IMR-90 (cell line): ENCODE results near the gene DEFB124. TPM values are rescaled to one million over a fixed set of nuclear protein-coding genes. Genes with fewer than 3 reads are reported as not detected.
"Not testable (repeated sequence)": the region's sequence is repeated elsewhere in the genome, so short reads cannot be mapped to it uniquely, and the experiment has no call there.

Experiments
- ATAC-seq: fragments of 200-7000 bp; cut with Tn5 transposase; 2 replicates; pipeline ENCODE4 v1.9.1; 2020; ENCODE audit warnings: low read depth, mild to moderate bottlenecking, moderate library complexity
- BruUV-seq: library from RNA; stranded (reverse); fragments of 400-500 nt; replicated peaks from 2 replicates; lab custom pipeline; 2021; lab: Mats Ljungman, UMichigan
- CTCF ChIA-PET: fragments of 300-600 bp; formaldehyde crosslinking; extraction: SDS; loops from one replicate; lab custom pipeline; 2021; ENCODE audit warnings: antibody characterized with exemption; lab: Yijun Ruan, JAX
- POLR2A ChIA-PET: fragments of 300-600 bp; sonication (Branson Sonifier 250); formaldehyde crosslinking; loops from one replicate; lab custom pipeline; 2022; ENCODE audit warnings: antibody characterized with exemption; ENCODE audit not compliant: unreplicated experiment; lab: Charles Lee
- DNase-seq: peaks from one replicate; pipeline ENCODE4 v3.0.0; 2013
- H2AFZ ChIP-seq: replicated peaks from 2 replicates; pipeline ENCODE3; 2013; ENCODE audit warnings: low read length, mild to moderate bottlenecking; ENCODE audit not compliant: poor library complexity
- H2AK5ac ChIP-seq: 2 replicates; pipeline ENCODE4 v1.6.1; 2013; ENCODE audit warnings: low read depth, low read length, inconsistent platforms
- H2AK9ac ChIP-seq: replicated peaks from 2 replicates; pipeline ENCODE3; 2013; ENCODE audit warnings: mild to moderate bottlenecking, low read depth, low read length, moderate library complexity; ENCODE audit not compliant: poor library complexity
- H2BK120ac ChIP-seq: 2 replicates; pipeline ENCODE4 v1.6.1; 2013; ENCODE audit warnings: low read depth, low read length, inconsistent platforms
- H2BK15ac ChIP-seq: 3 replicates; pipeline ENCODE4 v1.6.1; 2013; ENCODE audit warnings: low read depth, low read length, inconsistent platforms
- H2BK20ac ChIP-seq: 2 replicates; pipeline ENCODE4 v1.6.1; 2013; ENCODE audit warnings: low read depth, mild to moderate bottlenecking, inconsistent platforms, low read length, moderate library complexity
- H2BK5ac ChIP-seq: 2 replicates; pipeline ENCODE4 v1.6.1; 2013; ENCODE audit warnings: mild to moderate bottlenecking, low read depth, low read length, inconsistent platforms; ENCODE audit not compliant: poor library complexity, severe bottlenecking
- H3K14ac ChIP-seq: replicated peaks from 2 replicates; pipeline ENCODE4 v1.6.1; 2013; ENCODE audit warnings: low read depth, low read length, inconsistent platforms
- H3K18ac ChIP-seq: 2 replicates; pipeline ENCODE4 v1.6.1; 2013; ENCODE audit warnings: low read depth, low read length, control low read depth
- H3K23ac ChIP-seq: 2 replicates; pipeline ENCODE4 v1.6.1; 2013; ENCODE audit warnings: low read depth, low read length, inconsistent platforms
- H3K27ac ChIP-seq: 2 replicates; pipeline ENCODE4 v1.5.1; 2013; ENCODE audit warnings: mild to moderate bottlenecking, control low read depth, low read length; ENCODE audit not compliant: insufficient read depth
- H3K27me3 ChIP-seq: 2 replicates; pipeline ENCODE4 v1.6.1; 2013; ENCODE audit warnings: low read length; ENCODE audit not compliant: control insufficient read depth, insufficient read depth
- H3K36me3 ChIP-seq: 2 replicates; pipeline ENCODE4 v1.6.1; 2013; ENCODE audit warnings: low read length, mixed read lengths; ENCODE audit not compliant: control insufficient read depth, insufficient read depth
- H3K4ac ChIP-seq: 2 replicates; pipeline ENCODE4 v1.6.1; 2013; ENCODE audit warnings: low read depth, low read length, inconsistent platforms
- H3K4me1 ChIP-seq: 2 replicates; pipeline ENCODE4 v1.6.1; 2013; ENCODE audit warnings: low read length, mixed read lengths; ENCODE audit not compliant: control insufficient read depth, insufficient read depth
- H3K4me2 ChIP-seq: 2 replicates; pipeline ENCODE4 v1.6.1; 2013; ENCODE audit warnings: low read depth, mild to moderate bottlenecking, control low read depth, low read length, moderate library complexity
- H3K4me3 ChIP-seq: 2 replicates; pipeline ENCODE4 v1.5.1; 2013; ENCODE audit warnings: low read depth, mild to moderate bottlenecking, control low read depth, low read length, moderate library complexity; ENCODE audit not compliant: insufficient read depth
- H3K56ac ChIP-seq: 2 replicates; pipeline ENCODE4 v1.6.1; 2013; ENCODE audit warnings: low read length, inconsistent platforms; ENCODE audit not compliant: insufficient read depth; ENCODE audit errors: extremely low read depth
- H3K79me1 ChIP-seq, 2 experiments: 2 replicates each; pipeline ENCODE4 v1.6.1; 2013; ENCODE audit warnings: low read length in 2 of 2, inconsistent platforms in 1 of 2, low read depth in 1 of 2
- H3K9ac ChIP-seq: 2 replicates; pipeline ENCODE4 v1.6.1; 2013; ENCODE audit warnings: low read depth, low read length, control low read depth
- H3K9me1 ChIP-seq: 2 replicates; pipeline ENCODE4 v1.6.1; 2013; ENCODE audit warnings: low read length, inconsistent platforms; ENCODE audit not compliant: insufficient read depth
- H3K9me3 ChIP-seq: 2 replicates; pipeline ENCODE4 v1.6.1; 2013; ENCODE audit warnings: low read length; ENCODE audit not compliant: control insufficient read depth, insufficient read depth
- H4K20me1 ChIP-seq: 2 replicates; pipeline ENCODE4 v1.6.1; 2013; ENCODE audit warnings: low read length, inconsistent platforms; ENCODE audit not compliant: insufficient read depth
- H4K5ac ChIP-seq: 2 replicates; pipeline ENCODE4 v1.6.1; 2013; ENCODE audit warnings: mild to moderate bottlenecking, low read depth, low read length, control low read depth
- H4K8ac ChIP-seq, 2 experiments: 2 replicates each; pipeline ENCODE4 v1.6.1; 2013; ENCODE audit warnings: low read depth in 2 of 2, low read length in 2 of 2, control low read depth in 1 of 2, inconsistent platforms in 1 of 2
- H4K91ac ChIP-seq: 2 replicates; pipeline ENCODE4 v1.6.1; 2013; ENCODE audit warnings: low read depth, low read length, inconsistent platforms; ENCODE audit not compliant: insufficient read depth
- WGBS, 2 experiments: methylation state at CpG; one replicate each; pipeline versions ENCODE4 v1.1.5 to v1.1.7; 2013; ENCODE audit warnings: missing lambda C conversion rate in 2 of 2; ENCODE audit not compliant: insufficient read length in 1 of 2; ENCODE audit errors: extremely low coverage in 2 of 2; 5-methylcytosine and 5-hydroxymethylcytosine counted together
- dilution Hi-C: fragments of 300-500 bp; cut with HindIII; formaldehyde crosslinking; loops from one replicate; pipeline ENCODE4 v1.14.3; 2018; ENCODE audit warnings: low sequenced_read_pairs; ENCODE audit not compliant: unreplicated experiment
- in situ Hi-C: fragments of 300-500 bp; cut with MboI; formaldehyde crosslinking; loops from 3 replicates; pipeline ENCODE4 v1.14.3; 2019; ENCODE audit warnings: low sequenced_read_pairs, inconsistent platforms, mixed read lengths
- intact Hi-C: fragments of 100-400 bp; cut with micrococcal nuclease; formaldehyde crosslinking; loops from 2 replicates; pipeline ENCODE4 v1.10.0; 2022
- polyA plus RNA-seq, 3 experiments: library from polyadenylated mRNA; depleted of rRNA; stranded (reverse); fragments of >200 nt; gene quantifications; 2 replicates each; pipeline ENCODE4 v1.2.3, GENCODE V29; 2012; ENCODE audit warnings: low replicate concordance in 1 of 3
- total RNA-seq: library from RNA; depleted of rRNA; stranded (reverse); fragments of >200 nt; gene quantifications from 2 replicates; pipeline ENCODE4 v1.2.3, GENCODE V29; 2012

Gene DEFB124
- total and polyA plus RNA-seq, 2 of the 4 experiments (the other 2 are of a cell fraction), result not detected

- dilution Hi-C loops, POLR2A ChIA-PET, H2AK5ac ChIP-seq, H3K9ac ChIP-seq, H2BK15ac ChIP-seq, DNase-seq, H4K5ac ChIP-seq, H2BK120ac ChIP-seq, H2AFZ ChIP-seq, ATAC-seq, H4K91ac ChIP-seq, H3K9me3 ChIP-seq, H2AK9ac ChIP-seq, H3K14ac ChIP-seq, BruUV-seq, intact Hi-C loops, H2BK20ac ChIP-seq, H3K4ac ChIP-seq, in situ Hi-C loops, H4K8ac ChIP-seq, CTCF ChIA-PET, H3K4me3 ChIP-seq, H3K23ac ChIP-seq, H3K56ac ChIP-seq, H3K4me2 ChIP-seq, H3K27ac ChIP-seq, H3K18ac ChIP-seq, H2BK5ac ChIP-seq, H3K27me3 ChIP-seq: not testable (repeated sequence)
- Histone ChIP-seq H3K9me1 (peaks cover 30% of the 10 kb centered on the region), H3K4me1 (peaks cover 14% of the 10 kb centered on the region), H4K20me1 (peaks cover 79% of the 10 kb centered on the region), H3K79me1 (peaks cover 22 to 86% of the 10 kb centered on the region in 2 experiments), H3K36me3 (peaks cover 25% of the 10 kb centered on the region)
- 100% methylated on average over 4 of the region's 7 CpGs; no CpG with 5 or more reads in 1 of the 2 experiments for WGBS, 2 experiments
Measured at GRCh38 chr20:31521267-31521666, 46.3 kb upstream of the DEFB124 start.
